Activated CD4-positive, alpha-beta T cell treated with anti-CD3 and anti-CD28 coated beads for 4 hours (primary cell): ENCODE measurements around the gene WASF1.
"Not testable (repeated sequence)": the region's sequence is repeated elsewhere in the genome, so short reads cannot be mapped to it uniquely, and the experiment has no call there.

Experiments
- DNase-seq, 2 donors: peaks; one replicate each; pipeline ENCODE4 v3.0.0-alpha.2; 2020

WASF1 gene

DNA sequence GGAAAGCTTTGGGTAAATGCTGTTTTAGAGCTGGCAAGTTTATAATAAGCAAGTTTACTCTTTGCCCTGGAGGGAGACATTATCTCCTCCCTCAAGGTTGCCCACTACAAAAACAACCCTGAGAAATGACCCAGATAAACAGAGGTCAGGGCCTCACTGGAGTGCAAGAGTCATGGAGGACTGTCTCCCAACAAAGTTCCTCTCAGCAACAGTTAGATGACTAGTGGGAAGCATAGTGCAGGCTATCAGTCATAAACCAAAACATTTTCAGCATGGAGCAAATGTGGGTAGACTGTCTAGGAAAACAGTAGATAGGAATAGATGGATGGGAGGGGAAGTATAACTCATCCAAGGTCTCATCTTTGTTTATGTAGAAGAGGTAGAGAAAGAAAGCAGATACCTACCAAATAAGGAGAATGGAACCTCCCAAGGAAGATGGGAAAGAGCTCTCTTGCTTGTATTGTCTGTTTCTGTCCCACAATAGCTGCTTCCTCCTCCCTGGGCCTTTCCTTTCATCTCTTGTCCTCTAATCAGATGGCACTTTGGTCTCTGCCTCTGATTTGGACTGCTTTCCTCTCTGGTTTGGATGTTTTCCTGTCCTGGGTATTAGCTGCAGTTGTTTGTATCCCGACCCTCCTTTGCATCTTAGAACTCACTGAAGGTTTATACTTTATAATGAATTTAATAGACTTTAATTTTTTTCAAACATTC lies 95.4 kb downstream of the WASF1 start:
- DNase-seq = no peak

DNA sequence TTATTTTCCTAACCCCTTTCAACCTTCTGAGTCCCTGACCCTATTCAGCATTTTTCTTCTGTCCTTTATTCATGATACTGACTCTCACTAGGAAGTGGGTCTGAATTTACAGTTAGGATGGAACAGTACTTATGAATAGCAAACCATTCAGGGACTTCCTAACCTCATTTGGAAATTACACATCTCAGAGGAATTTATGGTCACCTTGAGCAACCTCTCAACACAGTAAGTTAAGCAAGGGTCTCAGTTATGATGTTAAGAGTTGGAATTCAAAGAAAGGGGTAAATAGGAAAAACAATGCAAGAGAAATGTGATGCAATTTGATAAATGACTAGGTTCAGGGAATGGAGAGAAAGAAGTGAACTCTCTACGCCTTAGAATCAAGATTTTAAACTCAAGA lies 104.1 kb downstream of the WASF1 start:
- DNase-seq = no peak

DNA sequence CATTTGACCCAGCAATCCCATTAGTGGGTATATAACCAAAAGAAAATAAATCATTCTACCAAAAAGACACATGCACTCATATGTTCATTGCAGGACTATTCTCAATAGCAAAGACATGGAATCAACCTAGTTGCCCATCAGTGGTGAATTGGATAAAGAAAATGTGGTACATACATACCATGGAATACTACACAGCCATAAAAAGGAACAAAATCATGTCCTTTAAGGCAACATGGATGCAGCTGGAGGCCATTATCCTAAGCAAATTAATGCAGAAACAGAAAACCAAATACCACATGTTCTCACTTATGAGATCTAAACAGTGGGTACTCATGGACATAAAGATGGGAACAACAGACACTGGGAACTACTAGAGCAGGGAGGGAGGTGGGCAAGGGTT lies 106.0 kb downstream of the WASF1 start:
- not testable (repeated sequence) for DNase-seq

DNA sequence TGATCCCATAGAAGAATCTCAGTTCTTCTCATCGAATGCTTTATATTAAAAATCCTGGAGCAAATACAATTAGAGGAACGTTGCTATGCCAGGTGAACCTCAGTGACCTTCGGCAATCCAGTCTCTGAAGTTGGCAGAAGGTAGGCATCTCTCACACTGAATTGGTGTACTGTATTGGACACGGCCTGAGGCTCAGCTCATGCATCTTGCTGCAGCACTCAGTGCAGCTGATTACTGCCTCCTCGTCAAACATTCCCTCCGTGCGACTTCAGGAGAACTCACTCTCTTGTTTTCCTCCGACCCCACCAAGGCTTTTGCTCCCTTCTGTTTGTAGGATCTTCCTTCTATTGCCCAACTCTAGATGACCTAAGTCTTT lies 110.9 kb downstream of the WASF1 start:
- no peak for DNase-seq

DNA sequence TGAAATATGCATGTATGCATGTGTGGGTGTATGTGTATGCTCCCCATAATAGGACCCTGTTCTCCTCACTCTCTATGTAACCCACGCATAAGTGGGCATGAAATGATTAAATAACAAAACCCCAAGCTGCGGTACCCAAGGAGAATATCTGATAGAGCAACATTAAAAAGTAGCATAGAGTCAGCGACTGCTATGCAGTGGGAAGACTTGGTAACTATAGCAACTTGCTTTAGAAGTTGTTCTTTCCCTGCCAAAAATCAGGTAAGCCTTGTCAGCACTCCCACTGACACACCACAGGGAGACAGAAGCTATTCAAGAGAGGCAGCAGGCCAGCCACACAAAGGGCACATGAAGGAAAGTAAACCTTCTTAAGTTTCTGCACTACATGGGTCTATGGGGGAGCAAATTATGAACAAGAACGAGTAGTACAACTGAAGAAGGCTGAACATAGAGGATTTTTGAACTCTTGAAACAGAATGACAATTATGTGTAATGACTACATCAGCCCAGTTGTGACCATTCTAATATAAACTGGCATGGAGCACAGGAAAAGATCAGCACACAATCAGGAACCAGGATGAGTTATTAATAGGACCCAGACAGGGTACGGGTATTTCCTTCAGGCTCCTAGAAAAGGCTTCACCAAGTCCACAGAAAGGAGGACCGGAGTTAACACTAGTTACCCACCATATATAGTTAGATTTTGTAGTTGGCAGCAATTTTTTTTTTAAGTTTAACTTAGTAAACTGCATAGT lies 111.5 kb downstream of the WASF1 start:
- no peak for DNase-seq

DNA sequence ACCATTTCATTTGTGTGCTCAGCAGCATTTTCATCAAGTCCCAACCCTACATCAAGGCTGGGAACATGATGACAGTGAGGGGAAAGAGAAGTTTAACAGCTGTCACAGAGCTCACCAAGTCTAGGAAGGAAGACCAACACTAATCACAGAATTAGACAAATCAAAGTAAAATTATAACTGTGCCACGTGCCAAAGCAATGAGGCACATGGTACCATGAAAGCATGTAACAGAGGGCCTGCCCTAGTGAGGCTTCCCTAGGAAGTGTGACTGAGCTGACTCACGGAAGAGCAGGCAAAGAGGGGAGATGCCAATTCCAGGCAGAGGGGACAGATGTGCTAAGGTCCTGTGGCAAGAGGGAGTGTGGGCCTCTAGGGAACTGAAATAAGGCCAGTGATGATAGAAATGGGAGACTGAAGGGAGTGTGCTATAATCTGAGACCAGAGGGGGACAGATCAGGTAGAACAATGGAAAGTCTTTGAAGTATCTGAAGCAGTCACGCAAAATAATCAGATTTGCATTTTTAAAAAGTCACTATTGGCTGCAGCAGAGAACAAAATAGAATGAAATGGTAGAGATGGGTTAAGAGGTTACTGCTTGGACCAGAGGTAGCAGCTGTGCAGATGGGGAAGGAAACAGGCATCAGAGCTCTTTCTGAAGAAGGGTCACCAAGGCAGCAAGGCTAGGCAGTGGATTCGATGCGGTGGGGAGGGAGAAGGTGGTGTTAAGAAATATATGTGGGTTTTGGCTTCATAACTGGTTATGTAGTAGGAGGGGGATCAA lies 114.5 kb downstream of the WASF1 start:
- DNase-seq = no peak

DNA sequence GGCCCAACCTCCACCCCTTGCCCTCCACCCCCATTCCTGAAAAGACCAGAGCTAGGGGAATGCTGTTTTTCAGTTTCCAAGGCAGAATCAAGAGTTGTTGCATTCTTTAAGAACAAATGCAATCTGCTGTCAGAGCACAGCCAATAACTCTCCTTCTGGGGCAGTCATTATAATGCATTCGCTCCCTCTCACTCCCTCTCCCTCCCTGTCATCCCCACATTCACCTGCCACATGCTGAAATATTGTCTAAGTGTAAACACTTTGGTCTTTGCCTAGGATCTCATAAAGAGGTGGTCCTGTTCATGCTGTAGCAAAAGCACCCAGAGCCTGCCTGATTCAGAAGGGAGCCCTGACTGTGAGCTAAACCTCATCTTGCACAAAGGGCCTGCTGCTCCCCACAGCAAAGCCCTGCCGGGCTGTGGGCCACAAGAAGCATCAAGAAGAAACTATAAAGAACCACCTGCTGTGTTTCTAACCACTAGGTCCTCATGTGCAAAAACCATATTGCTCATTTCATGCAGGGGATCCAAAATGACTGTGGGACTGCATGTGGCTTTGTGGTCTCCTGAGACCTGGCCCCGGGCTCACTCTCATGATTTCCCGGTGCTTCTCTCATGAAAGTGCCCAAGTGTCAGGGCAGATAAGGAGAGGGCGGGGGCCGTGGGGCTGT lies 115.7 kb downstream of the WASF1 start:
- DNase-seq = no peak

DNA sequence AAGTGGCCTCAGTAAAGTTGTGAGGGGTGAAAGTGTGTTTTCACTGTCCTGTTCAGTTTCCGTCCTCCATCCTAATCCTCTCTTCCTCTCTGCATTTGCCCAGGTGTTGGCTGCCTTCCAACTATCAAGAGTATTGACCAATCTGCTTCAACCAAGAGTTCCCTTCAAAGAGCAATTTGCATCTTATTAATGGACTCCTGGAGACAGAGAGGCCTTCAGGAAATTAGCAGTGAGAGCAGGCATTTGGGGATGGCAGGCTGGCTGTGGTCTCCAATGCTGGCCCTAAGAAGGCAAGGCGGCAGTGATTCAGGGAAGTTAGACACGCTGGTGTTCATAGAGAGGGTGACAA lies 124.1 kb downstream of the WASF1 start:
- no peak for DNase-seq

DNA sequence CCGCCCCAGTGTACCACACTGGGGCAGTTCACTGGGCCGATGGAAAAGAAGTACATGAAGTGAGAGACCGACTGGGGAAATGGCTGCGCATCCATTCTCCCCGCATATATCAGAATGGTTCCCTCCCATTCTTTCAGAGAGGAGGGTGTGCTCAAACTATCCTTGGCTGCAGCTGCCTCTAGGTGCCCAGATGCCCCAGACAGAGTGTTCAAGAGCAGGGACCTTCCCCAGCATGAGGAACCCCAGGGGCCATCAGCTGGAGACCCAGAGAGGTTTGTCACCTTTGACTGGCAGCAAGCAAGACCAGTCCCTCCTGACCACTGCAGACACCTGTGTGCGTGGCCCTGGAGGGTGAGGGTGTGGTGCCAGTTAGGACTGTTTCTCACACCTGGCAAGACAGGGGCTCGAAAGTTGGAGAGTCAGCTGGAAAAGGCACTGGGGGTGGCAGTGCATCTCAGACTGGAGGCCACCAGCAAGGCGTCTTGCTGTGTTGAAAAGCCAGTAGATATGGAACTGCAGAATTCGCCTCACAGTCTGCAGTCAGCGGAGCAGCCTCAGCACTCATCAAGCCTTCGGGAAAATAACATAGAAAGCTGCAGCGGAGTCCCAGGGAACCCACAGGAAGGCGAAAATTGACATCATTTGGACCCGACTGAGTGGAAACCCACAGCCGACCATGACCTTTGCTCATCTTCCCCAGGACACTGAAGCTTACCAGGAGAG lies 124.6 kb downstream of the WASF1 start:
- DNase-seq = no peak

DNA sequence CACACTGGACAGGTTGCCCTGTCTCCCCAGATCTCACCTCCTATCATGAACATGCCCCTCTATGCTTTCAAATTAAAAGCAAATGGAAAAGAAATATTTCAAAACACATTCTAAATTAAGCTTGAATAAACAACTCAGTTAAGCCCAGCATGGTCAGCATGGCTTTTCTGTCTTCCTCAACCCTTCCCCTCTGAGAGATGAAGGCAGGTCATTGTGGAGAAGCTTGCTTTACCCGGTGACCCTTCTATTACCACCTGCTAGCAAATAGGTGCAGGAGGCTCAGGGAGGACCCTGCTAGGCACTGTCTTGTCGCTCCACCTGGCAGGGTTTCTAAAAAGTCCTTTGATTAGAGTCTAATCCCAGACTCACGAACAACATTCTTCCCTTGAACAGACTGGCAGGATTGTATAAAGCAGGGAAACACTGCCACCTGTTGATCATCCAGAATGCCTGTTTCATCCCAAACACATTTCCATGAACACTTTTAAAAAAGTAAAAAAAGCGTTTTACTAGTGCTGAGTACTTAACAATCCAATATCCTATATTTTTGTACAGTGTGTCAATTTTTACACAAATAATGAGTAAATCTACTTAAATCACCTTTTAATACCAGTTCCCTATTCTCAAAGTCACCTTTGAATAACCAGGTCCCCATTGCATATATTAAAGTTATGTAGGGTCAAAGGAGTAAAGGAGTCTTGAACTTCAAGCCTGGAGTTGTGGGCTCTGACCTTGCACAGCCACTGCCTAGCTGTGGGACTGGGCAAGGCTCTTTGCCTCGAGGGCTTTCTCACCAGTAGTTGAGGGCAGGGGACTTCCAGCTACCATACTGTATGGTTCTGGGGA lies 125.9 kb downstream of the WASF1 start:
- DNase-seq = no peak

DNA sequence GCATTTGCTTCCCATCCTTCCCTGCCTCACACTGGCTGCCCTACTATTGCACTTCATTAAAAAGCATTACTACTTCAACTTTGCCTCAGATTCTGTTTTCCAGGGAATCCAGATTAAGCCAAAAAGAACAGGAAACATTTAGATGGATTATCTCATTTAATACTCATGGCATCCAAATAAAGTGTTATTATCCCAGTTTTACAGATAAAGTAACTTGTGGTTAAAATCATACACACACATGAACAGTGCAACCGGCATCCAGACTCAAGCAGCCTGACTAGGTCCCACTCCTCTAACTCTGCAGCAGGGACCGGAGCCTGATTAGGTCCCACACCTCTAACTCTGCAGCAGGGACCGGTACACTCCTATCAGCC lies 129.0 kb downstream of the WASF1 start:
- no peak for DNase-seq
